HCT116 (cell line): ENCODE data around the gene ECE1. TPM values are rescaled to one million over a fixed set of nuclear protein-coding genes. Genes with fewer than 3 reads are reported as not detected.

Experiments
- total RNA-seq: library from RNA; stranded (reverse); gene quantifications from one replicate; pipeline ENCODE4 v1.2.1, GENCODE V29; 2021; ENCODE audit not compliant: unreplicated experiment
- TF ChIP-seq, protein P1 (sequence below): IDR thresholded peaks from 2 replicates; pipeline ENCODE4 v1.6.1; 2012; ENCODE audit warnings: low read depth

The ECE1 gene
- total RNA-seq, 1 experiment from 2014 or later: 66.8 TPM

DNA sequence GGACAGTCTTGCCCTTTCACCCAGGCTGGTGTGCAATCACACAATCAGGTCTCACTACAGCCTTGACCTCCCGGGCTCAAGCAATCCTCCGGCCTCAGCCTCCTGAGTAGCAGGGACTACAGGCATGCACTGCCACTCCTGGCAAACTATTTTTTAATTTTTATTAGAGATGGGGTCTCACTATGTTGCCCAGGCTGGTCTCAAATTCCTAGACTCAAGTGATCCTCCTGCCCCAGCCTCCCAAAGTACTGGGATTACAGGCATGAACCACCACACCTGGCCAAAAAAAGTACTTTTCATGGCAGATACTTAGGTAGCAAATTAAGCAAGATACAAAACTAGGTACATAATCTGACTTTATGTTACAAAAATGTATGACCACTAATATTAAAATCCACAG lies 121.8 kb downstream of the ECE1 start (continued):
- TF ChIP-seq, protein P1, sequence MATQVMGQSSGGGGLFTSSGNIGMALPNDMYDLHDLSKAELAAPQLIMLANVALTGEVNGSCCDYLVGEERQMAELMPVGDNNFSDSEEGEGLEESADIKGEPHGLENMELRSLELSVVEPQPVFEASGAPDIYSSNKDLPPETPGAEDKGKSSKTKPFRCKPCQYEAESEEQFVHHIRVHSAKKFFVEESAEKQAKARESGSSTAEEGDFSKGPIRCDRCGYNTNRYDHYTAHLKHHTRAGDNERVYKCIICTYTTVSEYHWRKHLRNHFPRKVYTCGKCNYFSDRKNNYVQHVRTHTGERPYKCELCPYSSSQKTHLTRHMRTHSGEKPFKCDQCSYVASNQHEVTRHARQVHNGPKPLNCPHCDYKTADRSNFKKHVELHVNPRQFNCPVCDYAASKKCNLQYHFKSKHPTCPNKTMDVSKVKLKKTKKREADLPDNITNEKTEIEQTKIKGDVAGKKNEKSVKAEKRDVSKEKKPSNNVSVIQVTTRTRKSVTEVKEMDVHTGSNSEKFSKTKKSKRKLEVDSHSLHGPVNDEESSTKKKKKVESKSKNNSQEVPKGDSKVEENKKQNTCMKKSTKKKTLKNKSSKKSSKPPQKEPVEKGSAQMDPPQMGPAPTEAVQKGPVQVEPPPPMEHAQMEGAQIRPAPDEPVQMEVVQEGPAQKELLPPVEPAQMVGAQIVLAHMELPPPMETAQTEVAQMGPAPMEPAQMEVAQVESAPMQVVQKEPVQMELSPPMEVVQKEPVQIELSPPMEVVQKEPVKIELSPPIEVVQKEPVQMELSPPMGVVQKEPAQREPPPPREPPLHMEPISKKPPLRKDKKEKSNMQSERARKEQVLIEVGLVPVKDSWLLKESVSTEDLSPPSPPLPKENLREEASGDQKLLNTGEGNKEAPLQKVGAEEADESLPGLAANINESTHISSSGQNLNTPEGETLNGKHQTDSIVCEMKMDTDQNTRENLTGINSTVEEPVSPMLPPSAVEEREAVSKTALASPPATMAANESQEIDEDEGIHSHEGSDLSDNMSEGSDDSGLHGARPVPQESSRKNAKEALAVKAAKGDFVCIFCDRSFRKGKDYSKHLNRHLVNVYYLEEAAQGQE: no peak

Other genes with a start within 250 kb of the ECE1 start
- gene EIF4G3, start 113.6 kb downstream of the ECE1 start, total RNA-seq: 40.1 TPM
- gene NBPF3, start 149.7 kb upstream of the ECE1 start, total RNA-seq: 17.3 TPM
- 0.61 TPM for gene ALPL, start 219.0 kb upstream of the ECE1 start, total RNA-seq